Stimulated activated CD8-positive, alpha-beta memory T cell treated with anti-CD3 and anti-CD28 coated beads, Interleukin-2, amount 100 ng/mL, for 48 hours (primary cell): Measurements from ENCODE around the gene KLHL41.
"Not testable (repeated sequence)": the region's sequence is repeated elsewhere in the genome, so short reads cannot be mapped to it uniquely, and the experiment has no call there.

Source experiments
- DNase-seq, 2 donors: peaks; one replicate each; pipeline ENCODE4 v3.0.0-alpha.2; 2020; ENCODE audit warnings: low read depth in 2 of 2

The KLHL41 gene

GRCh38 chr2:169572189-169572588 lies 62.7 kb downstream of the KLHL41 start:
- no peak for DNase-seq

- no peak for DNase-seq
These were observed 63.3 kb downstream of the KLHL41 start for GRCh38 chr2:169572821-169573159.

GRCh38 chr2:169573160-169573973 lies 63.9 kb downstream of the KLHL41 start, which contains the start of gene FASTKD1:
Gene FASTKD1 (minus strand): TSS chr2:169573865. CDS start chr2:169572029, 1,836 bp downstream.
- peak; percentile 80 to 82 for DNase-seq

- DNase-seq: no peak
These were observed 64.4 kb downstream of the KLHL41 start for GRCh38 chr2:169573974-169574299.

- not testable (repeated sequence) for DNase-seq
These were observed 65.0 kb downstream of the KLHL41 start for GRCh38 chr2:169574539-169574938.

- not testable (repeated sequence) for DNase-seq
These were observed 65.8 kb downstream of the KLHL41 start for GRCh38 chr2:169575264-169575663.
